SU-DHL-6 (cell line): ENCODE measurements around the gene IGF2R.

ENCODE experiments used
- H2AFZ ChIP-seq: fragments of 200-600 bp; sonication (generic); 2 replicates; pipeline ENCODE4 v1.6.1; 2014; ENCODE audit warnings: low read depth, mild to moderate bottlenecking, moderate library complexity, mixed read lengths, antibody characterized with exemption, low read length; ENCODE audit not compliant: severe bottlenecking
- H3F3A ChIP-seq: fragments of 200-600 bp; shearing (Covaris generic); 2 replicates; pipeline ENCODE4 v1.6.0; 2016; ENCODE audit warnings: antibody characterized with exemption, mild to moderate bottlenecking; ENCODE audit not compliant: insufficient read depth
- H3K27ac ChIP-seq: fragments of 200-600 bp; sonication (generic); 2 replicates; pipeline ENCODE4 v1.5.1; 2016; ENCODE audit warnings: low read depth, mild to moderate bottlenecking, low read length, moderate library complexity, mixed read lengths
- H3K27me3 ChIP-seq: fragments of 200-600 bp; sonication (generic), shearing (Covaris generic); 2 replicates; pipeline ENCODE4 v1.6.0; 2014; ENCODE audit warnings: mild to moderate bottlenecking, low read length
- H3K36me3 ChIP-seq: fragments of 200-600 bp; sonication (generic); 2 replicates; pipeline ENCODE4 v1.6.1; 2014; ENCODE audit warnings: mild to moderate bottlenecking, low read length, mixed read lengths
- H3K4me2 ChIP-seq: fragments of 300-600, 200-600 bp; shearing (Covaris generic), sonication (generic); 2 replicates; pipeline ENCODE4 v1.6.0; 2014; ENCODE audit warnings: low read length, low read depth, mild to moderate bottlenecking; ENCODE audit not compliant: poor library complexity, severe bottlenecking
- H3K4me3 ChIP-seq: fragments of 200-600 bp; sonication (generic); 2 replicates; pipeline ENCODE4 v1.5.1; 2014; ENCODE audit warnings: antibody characterized with exemption, low read length, mild to moderate bottlenecking, mixed read lengths; ENCODE audit not compliant: insufficient read depth, poor library complexity, severe bottlenecking
- H3K79me2 ChIP-seq: fragments of 200-600 bp; sonication (generic); 2 replicates; pipeline ENCODE4 v1.6.1; 2014; ENCODE audit warnings: mild to moderate bottlenecking, low read length, moderate library complexity; ENCODE audit not compliant: insufficient read depth
- H3K9ac ChIP-seq: fragments of 200-600 bp; sonication (generic); 2 replicates; pipeline ENCODE4 v1.7.0; 2014; ENCODE audit warnings: mild to moderate bottlenecking, low read length
- H3K9me2 ChIP-seq: fragments of 200-600 bp; sonication (generic); replicated peaks from 2 replicates; pipeline ENCODE4 v1.6.1; 2014; ENCODE audit warnings: low read length; ENCODE audit not compliant: insufficient read depth
- H3K9me3 ChIP-seq: fragments of 200-600 bp; sonication (generic); 2 replicates; pipeline ENCODE4 v1.6.1; 2014; ENCODE audit warnings: low read length, mixed read lengths; ENCODE audit not compliant: insufficient read depth
- H4K20me1 ChIP-seq: fragments of 200-600 bp; sonication (generic); 2 replicates; pipeline ENCODE4 v1.6.1; 2014; ENCODE audit warnings: low read depth, mild to moderate bottlenecking, antibody characterized with exemption, low read length, moderate library complexity, mixed read lengths
- EZH2phosphoT487 ChIP-seq: fragments of 200-600 bp; sonication (generic), shearing (Covaris generic); conservative IDR thresholded peaks from 2 replicates; pipeline ENCODE4 v1.6.1; 2018; ENCODE audit warnings: mild to moderate bottlenecking, antibody characterized with exemption, low read length, moderate library complexity, mixed read lengths
- TF ChIP-seq, protein P1 (sequence below): fragments of 200-600 bp; sonication (generic); IDR thresholded peaks from one replicate; pipeline ENCODE4 v1.5.1; 2017; ENCODE audit warnings: antibody characterized with exemption, mild to moderate bottlenecking, low read length, moderate library complexity; ENCODE audit not compliant: insufficient read depth, poor library complexity, severe bottlenecking

IGF2R gene

DNA sequence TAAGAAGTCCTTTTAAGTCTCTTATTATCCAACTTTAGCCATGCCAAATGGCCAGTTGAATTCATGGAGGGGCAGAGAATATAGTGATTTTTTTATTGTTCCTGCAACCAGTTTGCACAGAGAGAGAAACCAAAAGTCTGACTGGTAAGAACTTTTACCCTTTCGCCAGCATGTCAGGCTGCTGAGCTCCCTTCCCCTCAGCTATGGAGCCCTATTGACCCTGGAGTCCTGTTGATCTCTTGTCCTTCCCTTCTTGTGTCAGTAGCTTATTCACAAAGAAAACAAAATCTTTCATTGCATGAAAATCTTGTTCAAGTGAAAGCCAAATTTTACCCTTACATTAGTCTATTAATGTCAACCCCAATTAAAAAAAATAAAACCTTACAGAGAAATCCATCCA is 151.2 kb downstream of the IGF2R start:
- H2AFZ ChIP-seq: no peak overlapping the region
- H3F3A ChIP-seq: no peaks in the 10 kb centered on the region

DNA sequence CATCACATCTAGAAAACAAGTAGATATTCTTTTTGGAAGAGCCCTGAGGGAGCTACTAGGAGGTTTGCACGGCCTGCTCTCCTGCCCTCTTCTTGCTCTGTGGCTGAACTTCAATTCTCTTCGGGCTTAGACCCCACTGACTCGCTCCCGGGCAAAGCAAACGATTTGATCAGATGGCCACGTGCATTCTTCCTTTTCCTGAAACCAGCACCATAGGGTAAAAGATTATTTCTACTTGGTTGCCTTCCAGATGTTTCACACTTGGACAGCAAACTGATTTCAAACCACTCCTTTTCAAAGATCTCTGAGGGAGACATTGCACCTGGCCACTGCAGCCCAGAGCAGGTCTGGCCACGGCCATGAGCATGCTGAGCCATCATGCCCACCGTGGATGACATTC is 152.7 kb downstream of the IGF2R start, which contains the start of gene SLC22A1:
Gene SLC22A1, plus strand, starts transcription at position 258 of the 400 bp plus-strand sequence. Its CDS starts 121 bp downstream, at position 379.
- TF ChIP-seq, protein P1, sequence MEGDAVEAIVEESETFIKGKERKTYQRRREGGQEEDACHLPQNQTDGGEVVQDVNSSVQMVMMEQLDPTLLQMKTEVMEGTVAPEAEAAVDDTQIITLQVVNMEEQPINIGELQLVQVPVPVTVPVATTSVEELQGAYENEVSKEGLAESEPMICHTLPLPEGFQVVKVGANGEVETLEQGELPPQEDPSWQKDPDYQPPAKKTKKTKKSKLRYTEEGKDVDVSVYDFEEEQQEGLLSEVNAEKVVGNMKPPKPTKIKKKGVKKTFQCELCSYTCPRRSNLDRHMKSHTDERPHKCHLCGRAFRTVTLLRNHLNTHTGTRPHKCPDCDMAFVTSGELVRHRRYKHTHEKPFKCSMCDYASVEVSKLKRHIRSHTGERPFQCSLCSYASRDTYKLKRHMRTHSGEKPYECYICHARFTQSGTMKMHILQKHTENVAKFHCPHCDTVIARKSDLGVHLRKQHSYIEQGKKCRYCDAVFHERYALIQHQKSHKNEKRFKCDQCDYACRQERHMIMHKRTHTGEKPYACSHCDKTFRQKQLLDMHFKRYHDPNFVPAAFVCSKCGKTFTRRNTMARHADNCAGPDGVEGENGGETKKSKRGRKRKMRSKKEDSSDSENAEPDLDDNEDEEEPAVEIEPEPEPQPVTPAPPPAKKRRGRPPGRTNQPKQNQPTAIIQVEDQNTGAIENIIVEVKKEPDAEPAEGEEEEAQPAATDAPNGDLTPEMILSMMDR: no peak
- H3K79me2 ChIP-seq: no peaks in the 10 kb centered on the region

More for the DNA sequence above, 151.2 kb downstream of the IGF2R start:
- no peaks in the 10 kb centered on the region for H3K9me2 ChIP-seq
- no peak overlapping the region for H3K4me2 ChIP-seq
- TF ChIP-seq, protein P1: no peak
- no peak for TF ChIP-seq EZH2phosphoT487
- H4K20me1 ChIP-seq: no peaks in the 10 kb centered on the region
- H3K27ac ChIP-seq: no peak overlapping the region
- no peak overlapping the region for H3K4me3 ChIP-seq
- peaks cover 13% of the 10 kb centered on the region; the same call in 1 of the 2 replicates for H3K9me3 ChIP-seq
- no peaks in the 10 kb centered on the region for H3K79me2 ChIP-seq
- H3K36me3 ChIP-seq: no peaks in the 10 kb centered on the region
- no peaks in the 10 kb centered on the region for H3K27me3 ChIP-seq
- H3K9ac ChIP-seq: no peak overlapping the region

DNA sequence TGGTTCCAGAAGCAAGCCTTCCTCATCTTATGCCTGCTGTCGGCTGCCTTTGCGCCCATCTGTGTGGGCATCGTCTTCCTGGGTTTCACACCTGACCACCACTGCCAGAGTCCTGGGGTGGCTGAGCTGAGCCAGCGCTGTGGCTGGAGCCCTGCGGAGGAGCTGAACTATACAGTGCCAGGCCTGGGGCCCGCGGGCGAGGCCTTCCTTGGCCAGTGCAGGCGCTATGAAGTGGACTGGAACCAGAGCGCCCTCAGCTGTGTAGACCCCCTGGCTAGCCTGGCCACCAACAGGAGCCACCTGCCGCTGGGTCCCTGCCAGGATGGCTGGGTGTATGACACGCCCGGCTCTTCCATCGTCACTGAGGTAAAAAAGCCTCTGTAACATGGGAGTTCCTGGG is 153.1 kb downstream of the IGF2R start:
- Histone ChIP-seq H3K9me3 (peaks cover 12% of the 10 kb centered on the region; the same call in 1 of the 2 replicates), H3K79me2 (no peaks in the 10 kb centered on the region), H4K20me1 (no peaks in the 10 kb centered on the region), H3K27ac (no peak overlapping the region), H2AFZ (no peak overlapping the region), H3K4me2 (no peak overlapping the region), H3K4me3 (no peak overlapping the region), H3F3A (no peaks in the 10 kb centered on the region), H3K9ac (no peak overlapping the region), H3K9me2 (no peaks in the 10 kb centered on the region), H3K36me3 (no peaks in the 10 kb centered on the region), H3K27me3 (no peaks in the 10 kb centered on the region)
- no peak for TF ChIP-seq EZH2phosphoT487
- TF ChIP-seq, protein P1: no peak

More for the DNA sequence above, 152.7 kb downstream of the IGF2R start, which contains the start of gene SLC22A1:
- H3K27me3 ChIP-seq: no peaks in the 10 kb centered on the region
- H3K9ac ChIP-seq: no peak within 1 kb of the TSS
- H2AFZ ChIP-seq: no peak within 1 kb of the TSS
- H3K9me2 ChIP-seq: no peaks in the 10 kb centered on the region
- H3K27ac ChIP-seq: no peak within 1 kb of the TSS
- H3K9me3 ChIP-seq: peaks cover 13% of the 10 kb centered on the region; the same call in 1 of the 2 replicates
- H3K4me2 ChIP-seq: no peak within 1 kb of the TSS
- H3K36me3 ChIP-seq: no peaks in the 10 kb centered on the region
- no peaks in the 10 kb centered on the region for H4K20me1 ChIP-seq
- no peak within 1 kb of the TSS for H3K4me3 ChIP-seq
- no peaks in the 10 kb centered on the region for H3F3A ChIP-seq
